ENCODE results near the gene IFRD1.
A peak's percentile ranks its signal among the peaks of the same experiment; 100 is the strongest.
"Not testable (repeated sequence)": the region's sequence is repeated elsewhere in the genome, so short reads cannot be mapped to it uniquely, and the experiment has no call there.

The IFRD1 gene

DNA sequence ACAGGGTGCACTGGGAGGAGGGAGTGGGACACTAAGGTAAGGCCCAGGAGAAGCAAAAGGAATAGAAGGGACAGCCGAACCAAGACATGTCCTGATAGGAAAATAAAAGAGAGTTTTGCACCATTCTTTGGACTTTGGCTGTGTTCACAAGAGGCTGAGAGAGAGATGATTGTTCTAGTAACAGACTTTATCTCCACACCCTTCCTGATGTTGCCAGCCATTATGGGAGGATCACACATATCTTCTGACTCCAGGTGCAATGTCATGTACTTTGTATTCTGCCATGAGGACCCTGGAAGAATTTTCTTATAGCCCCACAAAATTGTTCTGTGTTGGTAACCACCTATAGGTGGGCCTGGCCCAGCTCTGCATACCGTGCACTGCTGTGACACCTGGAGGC lies 41.9 kb downstream of the IFRD1 start:
- no peak for DNase-seq

DNA sequence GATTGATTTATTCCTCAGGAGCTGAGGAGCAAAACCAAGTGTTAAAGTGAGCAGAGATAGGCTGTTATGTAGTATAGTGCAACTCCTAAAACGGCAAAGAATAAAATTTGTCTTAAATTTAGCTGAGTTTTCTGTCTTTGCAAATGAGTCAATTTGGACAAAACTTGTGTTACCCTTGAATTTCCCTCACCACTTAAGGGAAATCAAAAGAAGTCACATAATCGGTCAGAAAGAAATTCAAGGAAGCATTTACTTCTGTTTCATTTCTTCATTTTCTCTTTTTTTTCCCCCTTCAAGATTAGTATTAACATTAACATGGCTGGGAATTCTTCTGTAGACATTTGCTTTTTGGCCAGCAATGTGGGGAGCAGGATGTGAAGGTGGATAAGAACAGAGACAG lies 44.4 kb downstream of the IFRD1 start:
- no peak for DNase-seq

DNA sequence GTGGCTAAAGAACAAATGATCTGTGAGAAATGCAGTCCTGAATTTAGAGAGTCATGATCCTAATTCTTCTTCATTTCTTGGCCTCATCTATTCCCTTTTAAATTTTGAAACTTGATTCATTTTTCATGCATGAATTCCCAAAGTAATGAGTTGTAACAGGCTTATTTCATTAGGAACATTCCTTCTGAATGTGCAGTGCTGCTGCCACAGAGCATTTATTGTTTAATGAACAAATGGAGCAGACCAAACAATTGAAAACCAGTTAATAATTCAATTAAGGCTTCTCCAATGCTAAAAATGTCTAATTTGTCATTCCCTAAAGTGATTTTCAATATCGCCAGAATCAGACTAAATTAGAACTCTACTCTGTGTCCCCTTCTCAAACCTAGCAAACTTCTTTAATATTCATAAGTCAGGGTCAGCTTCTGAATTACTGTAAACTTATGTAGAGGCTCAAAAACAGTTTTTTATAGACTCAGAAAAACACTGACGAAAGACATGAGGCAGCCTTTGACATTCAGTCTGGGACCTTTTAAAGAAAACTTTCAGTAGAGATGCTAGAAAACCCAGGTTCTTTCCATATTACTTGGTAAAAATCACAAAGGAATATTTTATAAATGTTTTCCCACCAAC lies 45.0 kb downstream of the IFRD1 start:
- no peak for DNase-seq

DNA sequence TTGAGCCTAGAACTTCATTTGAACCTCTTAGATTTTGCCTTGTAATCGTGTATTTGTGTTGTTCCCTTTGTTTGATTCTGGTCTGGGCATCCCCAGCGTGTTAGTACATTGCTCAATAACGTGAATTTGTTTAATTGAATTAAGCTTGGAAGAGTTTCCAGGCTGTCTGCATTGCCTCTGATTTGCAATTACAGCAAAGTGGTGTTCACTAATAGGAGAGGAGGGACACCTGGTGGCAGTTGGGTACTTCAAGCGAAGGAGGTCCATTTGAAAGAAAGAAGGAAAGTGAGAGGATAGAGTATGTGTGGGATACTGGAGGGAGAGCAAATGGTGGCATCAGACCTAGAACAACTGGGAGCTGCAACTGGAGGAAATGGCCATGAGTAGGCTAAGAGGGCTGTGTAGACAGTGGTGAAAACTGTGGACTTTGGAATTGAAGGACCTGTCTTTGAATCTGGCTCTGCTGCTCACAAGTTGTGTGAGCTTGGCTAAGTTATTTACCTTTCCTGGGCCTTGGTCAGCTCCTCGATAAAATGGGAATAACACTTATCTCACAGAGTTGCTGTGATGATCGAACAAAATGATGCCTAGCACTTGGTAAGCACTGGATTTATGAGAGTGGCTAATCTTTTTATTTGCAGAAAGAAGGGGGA lies 45.7 kb downstream of the IFRD1 start:
- DNase-seq: peak; percentile 35

DNA sequence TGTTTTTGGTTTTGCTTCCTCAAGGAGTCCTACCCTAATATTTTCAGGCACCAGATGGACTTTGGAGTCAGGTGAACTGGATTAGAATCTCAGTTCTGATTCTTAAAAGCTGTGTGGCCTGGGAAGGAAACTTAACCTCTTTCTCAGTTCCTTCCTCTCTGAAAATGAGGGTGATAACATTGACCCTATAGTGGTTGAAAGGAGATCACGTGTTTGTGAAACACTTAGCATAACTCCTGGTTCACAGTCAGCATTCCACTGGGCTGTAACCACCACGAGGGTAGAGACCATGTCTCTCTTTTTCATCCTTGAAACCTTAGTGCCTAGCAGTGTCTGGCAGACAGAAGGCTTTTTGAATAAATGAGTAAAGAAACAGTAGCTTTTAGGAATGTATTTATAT lies 47.2 kb downstream of the IFRD1 start:
- no peak for DNase-seq

DNA sequence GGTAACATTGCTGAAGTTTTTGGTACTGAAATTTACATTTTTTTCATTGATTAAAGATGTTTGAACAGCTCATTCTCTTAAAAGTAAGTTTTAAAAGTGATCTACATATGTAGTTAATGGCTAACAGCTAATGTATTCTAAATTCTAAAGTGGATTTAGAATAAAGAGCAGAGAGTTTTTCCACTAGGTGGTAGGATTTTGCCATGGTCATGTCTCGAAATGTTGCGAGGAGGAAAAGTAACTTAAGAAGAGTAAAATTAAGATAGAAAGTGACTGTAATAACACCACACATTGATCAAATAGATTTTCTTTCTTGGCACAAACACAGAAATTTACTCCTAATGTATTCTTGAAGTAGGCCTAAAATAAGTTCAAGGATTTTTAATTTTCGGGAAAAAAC lies 50.4 kb downstream of the IFRD1 start:
- no peak for DNase-seq

DNA sequence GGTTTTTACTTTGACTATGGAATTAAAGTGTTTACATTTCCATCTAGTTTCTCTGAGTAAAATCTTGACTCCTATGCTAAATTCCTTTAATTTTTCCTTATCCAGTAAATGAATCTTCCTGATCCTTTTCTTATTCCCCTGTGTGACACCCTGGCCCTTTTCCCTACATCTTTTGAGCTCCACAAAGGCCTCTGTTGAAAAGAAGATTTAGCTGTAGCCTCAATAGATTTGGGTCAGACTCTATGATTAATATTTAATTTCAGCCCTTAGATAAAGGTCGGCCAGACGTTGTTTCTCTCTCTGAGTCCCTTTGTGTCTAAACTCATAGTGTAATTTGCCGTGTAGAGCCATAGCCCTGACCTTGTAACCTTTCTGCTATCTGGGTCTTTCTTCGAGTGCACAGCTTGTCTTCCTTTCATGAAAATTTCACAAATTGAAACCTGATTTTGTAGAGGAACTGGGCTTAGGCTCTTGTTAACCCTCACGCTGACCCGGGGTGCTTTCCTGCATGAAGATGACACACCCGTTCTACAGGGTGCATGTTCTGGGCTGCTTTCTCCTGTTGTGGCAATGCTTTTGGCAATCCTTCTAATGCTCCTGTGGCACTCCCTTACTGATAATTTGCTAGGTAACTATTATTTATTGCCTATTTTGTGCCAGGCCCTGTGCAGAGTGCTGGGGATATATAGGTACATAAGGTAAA lies 51.7 kb downstream of the IFRD1 start:
- no peak for DNase-seq

DNA sequence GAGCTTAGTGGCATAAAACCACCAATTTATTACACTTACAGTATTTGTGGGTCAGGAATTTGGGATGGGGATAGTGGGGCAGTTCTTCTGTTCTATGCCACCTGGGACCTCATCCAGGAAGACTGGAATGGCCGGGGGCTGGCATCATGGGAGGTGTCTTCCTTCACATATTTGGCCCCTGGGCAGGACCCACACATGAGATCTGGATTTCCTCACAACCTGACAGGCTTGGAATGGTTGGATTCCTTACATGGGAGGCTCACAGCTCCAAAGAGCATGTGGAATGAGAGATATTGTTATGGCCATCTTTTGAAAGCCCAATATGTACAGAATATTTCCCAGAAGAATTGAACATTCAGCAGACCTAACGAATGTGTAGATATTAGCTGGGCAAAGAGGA lies 52.4 kb downstream of the IFRD1 start:
- DNase-seq: no peak

DNA sequence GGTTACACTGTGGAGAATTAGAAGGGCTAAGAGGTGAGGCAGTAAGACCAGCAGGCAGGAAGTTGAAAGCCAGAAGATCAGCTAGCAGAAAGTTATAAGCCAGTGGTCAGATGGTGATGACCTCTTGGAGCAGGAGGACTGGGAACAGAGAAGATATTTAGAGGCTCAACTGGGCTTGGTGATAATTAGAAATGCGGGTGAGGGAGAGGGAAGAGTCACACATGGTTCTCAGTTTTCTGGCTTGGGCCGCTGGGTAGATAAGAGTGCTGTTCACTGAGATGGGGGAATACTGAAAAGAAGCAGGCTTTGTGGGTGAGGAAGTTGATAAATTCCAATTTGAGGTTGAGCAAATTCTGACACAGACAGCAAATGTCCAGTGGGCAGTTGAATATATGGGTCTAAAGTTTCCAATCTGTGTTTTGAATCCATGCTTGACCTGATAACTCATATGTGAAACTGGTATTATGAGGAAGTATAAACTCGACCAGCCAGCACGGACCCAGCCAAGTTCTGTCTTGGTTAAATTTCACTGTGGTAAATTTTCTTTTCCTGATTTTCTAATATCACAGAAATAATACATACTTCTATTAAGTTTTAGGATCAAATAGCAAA lies 53.2 kb downstream of the IFRD1 start:
- DNase-seq: no peak

DNA sequence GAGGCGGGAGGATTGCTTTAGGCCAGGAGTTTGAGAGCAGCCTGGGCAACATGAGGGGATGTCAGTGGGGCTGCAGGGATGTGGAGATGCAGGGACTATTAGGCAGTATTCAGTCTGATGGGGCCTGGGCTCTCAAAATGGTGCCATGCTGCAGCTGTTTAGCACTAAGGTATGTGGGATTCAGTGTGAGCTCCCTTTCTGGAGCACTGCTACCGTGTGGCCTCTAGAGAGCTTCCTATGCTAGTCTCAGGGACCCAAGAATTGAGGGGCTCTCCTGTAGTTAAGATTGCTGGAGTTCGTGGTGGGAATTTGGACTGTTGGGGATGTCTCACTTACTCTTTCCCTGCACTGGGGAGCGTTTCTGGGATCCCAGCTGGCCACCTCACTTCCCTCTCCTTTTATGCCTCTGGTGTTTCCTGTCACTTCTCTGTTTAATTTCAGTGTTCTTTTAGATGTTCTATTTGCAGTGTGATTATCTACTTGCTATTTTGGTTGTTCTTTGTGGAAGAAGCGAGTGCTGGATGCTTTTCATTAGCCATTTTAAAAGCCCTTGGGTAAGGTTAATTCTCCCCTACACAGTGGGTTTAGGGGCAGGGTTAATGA lies 53.9 kb downstream of the IFRD1 start:
- DNase-seq: no peak

DNA sequence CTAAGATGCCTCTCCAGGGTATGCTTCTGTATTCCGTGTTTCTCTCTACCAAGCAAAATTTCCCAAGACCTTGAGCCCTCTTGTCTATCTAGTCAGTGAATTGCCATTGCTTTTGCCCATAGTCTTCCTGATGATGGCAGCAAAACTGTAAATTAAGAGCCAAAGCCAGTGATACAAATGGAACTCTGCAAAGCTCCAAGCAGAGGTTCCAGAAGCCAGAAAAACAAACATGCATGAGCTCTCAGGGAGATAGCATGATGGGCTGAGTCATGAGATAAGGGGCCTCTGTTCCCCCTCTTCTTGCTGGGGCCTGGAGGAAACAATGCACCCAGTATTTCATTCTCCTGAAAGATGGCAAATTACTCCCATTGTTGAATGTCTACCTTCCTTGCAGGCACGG lies 55.2 kb downstream of the IFRD1 start:
- DNase-seq: no peak

DNA sequence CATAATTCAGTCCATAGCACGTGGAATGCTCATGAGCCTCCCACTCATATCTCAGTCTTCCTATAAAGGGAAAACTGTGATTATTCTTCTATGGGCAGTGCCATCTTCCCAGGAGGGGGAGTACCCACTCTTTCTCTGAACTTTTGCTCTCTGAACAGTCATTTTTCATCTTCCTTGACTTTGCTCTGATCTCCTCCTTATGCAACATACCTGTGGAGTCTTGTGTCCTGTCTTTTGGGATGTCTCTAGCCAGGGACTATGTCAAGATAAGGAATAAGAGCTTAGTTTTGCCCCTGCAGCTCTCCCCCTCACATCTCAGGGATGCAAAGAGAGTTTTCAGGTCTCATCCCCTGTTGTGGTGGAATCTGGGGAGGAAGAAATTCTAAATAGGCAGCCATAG lies 58.1 kb downstream of the IFRD1 start:
- no peak for DNase-seq

DNA sequence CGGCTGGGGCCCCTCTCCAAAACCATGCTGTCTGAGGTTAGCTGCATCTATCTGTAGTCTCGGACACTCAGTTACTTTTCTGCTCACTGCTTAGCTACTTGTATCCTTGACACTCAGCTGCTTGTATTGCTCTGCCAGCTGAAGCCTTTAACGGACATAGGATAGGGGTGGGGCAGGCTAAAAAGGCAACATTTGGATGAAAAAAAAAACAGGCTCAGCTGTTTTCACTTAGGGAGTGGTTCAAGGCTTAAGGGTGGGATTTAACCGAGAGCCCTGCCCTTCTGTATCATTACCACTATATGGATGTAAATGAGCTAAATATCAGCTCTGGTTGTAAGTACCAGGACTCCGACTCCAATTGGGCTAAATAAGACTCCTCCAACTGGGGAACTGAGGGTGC lies 59.1 kb downstream of the IFRD1 start:
- no peak for DNase-seq

DNA sequence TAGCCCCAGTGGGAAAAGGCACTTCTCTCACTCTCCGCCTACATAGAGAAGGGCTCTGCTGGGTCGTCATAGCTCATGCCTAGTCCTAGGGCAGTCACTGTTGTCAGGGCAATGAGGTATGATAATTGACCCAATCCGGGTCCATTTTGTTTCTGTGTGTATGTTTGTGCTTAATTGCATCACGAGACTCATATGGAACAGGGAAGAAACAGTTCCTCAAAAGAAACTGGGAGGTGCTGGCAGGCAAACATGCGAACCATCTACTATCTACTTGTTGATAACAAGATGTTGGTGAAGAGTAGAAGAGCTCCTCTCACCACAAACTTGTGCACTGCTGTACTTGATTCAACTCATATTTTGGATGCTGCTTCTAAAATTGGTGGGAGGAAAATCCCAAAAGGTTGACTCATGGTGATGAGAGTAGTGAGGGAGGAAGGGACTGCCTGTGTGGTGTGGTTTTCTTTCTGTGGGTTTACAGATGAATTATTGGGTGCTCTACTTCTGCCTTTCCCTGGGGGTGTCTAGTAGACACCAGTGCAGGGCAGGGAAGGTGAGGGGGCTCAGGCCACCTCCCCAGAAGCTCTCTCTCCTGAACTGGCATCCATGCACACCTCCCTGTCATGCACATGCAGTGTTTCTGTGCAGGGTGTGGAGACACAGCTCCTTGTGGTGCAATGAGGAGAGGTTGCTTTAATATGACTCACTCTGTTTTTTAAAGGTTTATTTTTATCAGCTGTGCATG lies 59.9 kb downstream of the IFRD1 start:
- no peak for DNase-seq

DNA sequence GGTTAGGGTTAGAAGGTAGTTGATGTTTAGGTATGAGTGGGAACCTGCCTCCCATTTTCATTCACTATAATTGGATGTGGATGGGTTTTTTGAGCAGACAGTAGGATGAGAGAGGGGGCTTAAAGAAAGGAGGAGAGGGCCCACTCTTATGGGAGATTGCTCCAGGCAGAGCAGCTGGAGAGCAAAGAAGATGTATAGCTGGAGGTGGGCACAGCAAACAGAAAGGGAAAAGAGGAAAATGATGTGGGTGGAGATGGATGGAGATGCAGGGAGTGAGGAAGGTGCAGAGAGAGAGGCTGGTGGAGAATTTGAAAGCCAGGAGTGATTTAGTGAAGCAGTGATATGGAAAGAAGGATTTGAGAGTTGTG lies 60.5 kb downstream of the IFRD1 start:
- no peak for DNase-seq

DNA sequence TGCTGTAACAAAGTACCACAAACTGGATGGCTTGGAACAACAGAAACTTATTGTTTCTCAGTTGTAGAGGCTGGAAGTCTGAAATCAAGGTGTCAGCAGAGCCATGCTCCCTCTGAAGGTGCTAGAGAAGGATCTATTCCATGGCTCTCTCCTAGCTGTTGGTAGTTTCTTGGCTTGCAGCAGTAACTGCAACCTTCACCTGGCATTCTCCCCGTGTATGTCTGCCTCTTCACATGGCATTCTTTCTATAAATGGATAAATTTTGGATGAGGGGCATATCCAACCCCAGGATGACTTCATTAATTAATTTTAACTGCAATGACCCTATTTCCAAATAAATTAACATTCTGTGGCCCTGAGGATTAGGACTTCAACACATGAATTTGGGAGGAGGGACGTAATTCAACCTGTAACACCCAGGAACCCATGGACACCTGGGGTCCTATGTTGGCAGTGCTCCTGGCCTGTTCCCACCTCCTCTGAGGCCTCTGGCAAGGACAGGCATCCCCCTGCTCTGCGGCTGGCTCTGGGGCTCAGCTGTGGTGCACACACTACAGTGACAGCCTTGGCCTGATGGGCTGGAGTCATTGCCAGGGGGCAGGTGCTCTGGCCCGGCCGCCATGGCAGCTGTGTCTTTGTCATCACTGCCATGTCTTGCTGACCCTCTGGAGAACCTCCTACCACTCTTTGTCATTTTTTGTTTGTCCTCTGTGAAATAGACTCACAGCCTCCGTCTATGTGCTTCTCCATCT lies 61.4 kb downstream of the IFRD1 start:
- DNase-seq: no peak

DNA sequence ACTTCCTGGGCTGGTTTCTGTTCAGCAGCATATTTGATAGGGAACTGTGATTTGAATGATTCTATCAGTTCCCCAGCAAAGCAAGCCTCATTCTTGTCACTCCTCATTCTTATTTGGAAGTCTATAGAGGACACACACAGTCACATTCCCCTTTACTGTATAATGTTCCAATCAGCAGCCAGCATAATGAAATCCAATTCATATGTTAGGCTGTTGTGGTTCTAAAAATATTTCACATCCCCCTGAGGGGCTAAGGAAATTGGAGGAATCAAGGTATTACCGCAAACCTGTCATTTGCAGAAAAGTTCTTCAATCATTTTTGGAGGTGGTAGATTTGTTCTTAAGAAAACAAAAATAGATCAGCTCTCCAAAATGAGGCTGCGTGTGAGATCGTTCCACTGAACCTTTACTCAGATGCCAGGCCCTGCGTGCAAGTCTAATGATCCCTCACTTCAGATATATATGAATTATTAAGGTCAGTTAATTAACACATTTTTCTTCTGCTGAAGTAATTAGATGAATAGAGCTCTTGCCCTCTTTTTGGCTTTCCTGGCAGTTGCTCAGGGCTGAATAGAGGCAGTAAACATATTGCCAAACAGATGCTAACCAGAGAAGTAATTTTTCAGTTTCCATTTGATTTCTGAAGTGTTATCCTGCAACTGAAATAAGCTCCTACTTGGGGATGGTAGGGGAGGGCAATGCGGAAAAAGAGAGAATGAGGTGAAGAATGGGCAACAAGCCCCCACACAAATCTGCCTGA lies 62.4 kb downstream of the IFRD1 start:
- DNase-seq: no peak

DNA sequence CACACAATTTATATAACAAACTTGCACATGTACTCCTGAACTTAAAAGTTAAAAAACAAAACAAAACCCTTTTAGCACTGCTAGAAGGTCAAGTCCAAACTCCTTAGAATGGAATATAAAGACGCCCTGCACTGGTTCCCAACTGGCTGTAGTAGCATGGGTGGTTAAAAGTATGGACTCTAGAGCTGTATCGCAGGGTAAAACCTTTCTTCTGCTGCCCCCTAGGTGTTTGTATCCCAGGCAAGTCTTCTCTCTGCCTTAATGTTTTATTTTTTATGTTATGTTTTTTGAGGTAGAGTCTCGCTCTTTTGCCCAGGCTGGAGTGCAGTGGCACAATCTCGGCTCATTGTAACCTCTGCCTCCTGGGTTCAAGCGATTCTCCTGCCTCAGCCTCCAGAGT lies 65.7 kb downstream of the IFRD1 start:
- DNase-seq: no peak

DNA sequence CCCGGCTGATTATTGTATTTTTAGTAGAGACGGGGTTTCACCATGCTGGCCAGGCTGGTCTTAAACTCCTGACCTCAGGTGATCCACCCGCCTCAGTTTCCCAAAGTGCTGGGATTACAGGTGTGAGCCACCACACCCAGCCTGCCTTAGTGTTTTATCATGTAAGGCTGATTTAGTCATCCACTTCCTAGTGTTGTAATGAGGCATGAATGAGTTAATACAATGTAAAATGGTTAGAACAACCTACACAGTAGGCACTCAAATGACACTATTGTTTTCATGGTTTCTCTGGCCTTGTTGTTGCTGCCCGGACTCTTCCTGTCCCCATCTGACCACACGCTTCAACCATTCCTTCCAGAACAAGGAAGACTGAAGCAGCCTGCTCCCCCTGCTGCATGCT lies 66.2 kb downstream of the IFRD1 start:
- DNase-seq: not testable (repeated sequence)

DNA sequence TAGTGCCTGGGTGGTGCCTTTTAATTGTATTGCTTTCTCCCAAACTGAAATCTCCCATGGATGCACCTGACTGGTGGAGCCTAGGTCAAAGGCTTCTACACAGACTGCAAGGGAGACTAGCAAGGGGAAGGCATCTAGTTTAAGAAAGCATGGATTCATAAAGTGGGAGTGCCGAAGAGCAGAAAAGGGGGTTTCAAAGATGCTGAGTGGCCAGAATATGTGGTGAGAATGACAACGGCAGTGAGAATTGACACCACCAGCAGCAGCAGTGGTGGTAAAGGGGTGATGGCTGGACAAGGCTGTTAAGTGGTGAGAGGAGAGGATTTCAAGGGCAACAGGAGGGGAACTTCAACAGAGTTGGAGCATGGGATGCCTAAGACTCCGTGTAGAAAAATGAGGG lies 67.2 kb downstream of the IFRD1 start:
- no peak for DNase-seq

DNA sequence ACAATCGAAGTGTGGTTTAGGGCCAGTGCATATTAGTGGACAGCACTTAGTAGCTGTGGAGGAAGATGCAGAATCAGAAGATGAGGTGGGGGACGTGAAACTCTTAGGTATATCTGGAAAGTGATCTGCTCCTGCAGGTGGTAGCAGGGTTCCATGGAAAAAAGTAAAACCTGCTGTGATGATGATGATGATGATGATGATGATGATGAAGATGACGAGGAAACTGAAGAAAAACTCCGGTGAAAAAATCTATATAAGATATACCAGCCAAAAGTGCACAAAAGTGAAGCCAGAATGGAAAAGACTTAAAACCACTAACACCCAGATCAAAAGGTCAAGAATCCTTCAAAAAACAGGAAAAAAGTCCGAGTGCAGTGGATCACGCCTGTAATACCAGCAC lies 70.5 kb downstream of the IFRD1 start:
- no peak for DNase-seq

DNA sequence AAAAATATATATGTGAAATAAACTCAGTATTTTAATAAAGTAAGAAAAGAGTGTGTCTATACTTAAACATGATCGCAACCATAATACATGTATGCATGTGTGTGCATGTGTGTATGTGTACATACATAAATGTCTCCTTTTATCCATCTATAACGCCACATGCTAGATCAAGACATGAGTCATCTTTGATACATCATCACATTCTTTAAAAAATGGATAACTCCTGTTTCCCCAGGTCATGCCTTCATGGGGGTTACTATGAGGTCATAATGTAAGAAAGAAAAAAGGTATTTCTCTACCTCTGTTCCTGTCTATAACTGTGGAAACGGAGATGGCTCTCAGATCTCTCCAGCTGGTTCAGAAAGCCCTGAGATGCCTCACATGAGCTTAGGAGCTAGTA lies 71.7 kb downstream of the IFRD1 start:
- no peak for DNase-seq

Data from CD4-positive, alpha-beta T cell treated with Interleukin-12 subunit alpha and Interleukin-12 subunit beta, for 1 hour (primary cell).